HG03097 (cell line): Measurements from ENCODE around the gene ANKRD27.
"Not testable (repeated sequence)": the region's sequence is repeated elsewhere in the genome, so short reads cannot be mapped to it uniquely, and the experiment has no call there.

ENCODE experiments used
- ATAC-seq: cut with Tn5 transposase; IDR thresholded peaks from one replicate; pipeline ENCODE4 v1.9.1; 2021; ENCODE audit not compliant: unreplicated experiment, low FRiP score

The ANKRD27 gene

GRCh38 chr19:32656379-32656778, 18.6 kb downstream of the ANKRD27 start:
- not testable (repeated sequence) for ATAC-seq

- no peak for ATAC-seq
Observed at GRCh38 chr19:32653599-32653915, 21.4 kb downstream of the ANKRD27 start.

- no peak for ATAC-seq
Observed at GRCh38 chr19:32652894-32653598, 21.9 kb downstream of the ANKRD27 start.

- ATAC-seq = not testable (repeated sequence)
Observed at GRCh38 chr19:32652331-32652730, 22.6 kb downstream of the ANKRD27 start.

- no peak for ATAC-seq
Observed at GRCh38 chr19:32651729-32652140, 23.2 kb downstream of the ANKRD27 start.

GRCh38 chr19:32650671-32651070, 24.3 kb downstream of the ANKRD27 start:
- no peak for ATAC-seq

- ATAC-seq = no peak
Observed at GRCh38 chr19:32649751-32650150, 25.2 kb downstream of the ANKRD27 start.

GRCh38 chr19:32647361-32647760, 27.6 kb downstream of the ANKRD27 start:
- ATAC-seq = no peak

GRCh38 chr19:32646556-32646955, 28.4 kb downstream of the ANKRD27 start:
- no peak for ATAC-seq

- ATAC-seq = no peak
Observed at GRCh38 chr19:32642771-32643170, 32.2 kb downstream of the ANKRD27 start.

- no peak for ATAC-seq
Observed at GRCh38 chr19:32638625-32639024, 36.4 kb downstream of the ANKRD27 start.

GRCh38 chr19:32637480-32637879, 37.5 kb downstream of the ANKRD27 start:
- ATAC-seq = no peak

GRCh38 chr19:32631381-32631780, 43.6 kb downstream of the ANKRD27 start:
- no peak for ATAC-seq

GRCh38 chr19:32630338-32630737, 44.6 kb downstream of the ANKRD27 start:
- no peak for ATAC-seq

- ATAC-seq = no peak
Observed at GRCh38 chr19:32627714-32628270, 47.2 kb downstream of the ANKRD27 start.

GRCh38 chr19:32626969-32627368, 48.0 kb downstream of the ANKRD27 start:
- ATAC-seq = no peak

- no peak for ATAC-seq
Observed at GRCh38 chr19:32624410-32624809, 50.6 kb downstream of the ANKRD27 start.

GRCh38 chr19:32622002-32622401, 53.0 kb downstream of the ANKRD27 start:
- ATAC-seq = no peak

GRCh38 chr19:32619051-32619685, 55.8 kb downstream of the ANKRD27 start:
- ATAC-seq = no peak

- no peak for ATAC-seq
Observed at GRCh38 chr19:32615569-32615968, 59.4 kb downstream of the ANKRD27 start.

GRCh38 chr19:32614916-32615315, 60.1 kb downstream of the ANKRD27 start:
- ATAC-seq = no peak

- no peak for ATAC-seq
Observed at GRCh38 chr19:32613008-32613407, 62.0 kb downstream of the ANKRD27 start.
